ENCODE data around the gene AP4B1.

- TF ChIP-seq, protein P1, sequence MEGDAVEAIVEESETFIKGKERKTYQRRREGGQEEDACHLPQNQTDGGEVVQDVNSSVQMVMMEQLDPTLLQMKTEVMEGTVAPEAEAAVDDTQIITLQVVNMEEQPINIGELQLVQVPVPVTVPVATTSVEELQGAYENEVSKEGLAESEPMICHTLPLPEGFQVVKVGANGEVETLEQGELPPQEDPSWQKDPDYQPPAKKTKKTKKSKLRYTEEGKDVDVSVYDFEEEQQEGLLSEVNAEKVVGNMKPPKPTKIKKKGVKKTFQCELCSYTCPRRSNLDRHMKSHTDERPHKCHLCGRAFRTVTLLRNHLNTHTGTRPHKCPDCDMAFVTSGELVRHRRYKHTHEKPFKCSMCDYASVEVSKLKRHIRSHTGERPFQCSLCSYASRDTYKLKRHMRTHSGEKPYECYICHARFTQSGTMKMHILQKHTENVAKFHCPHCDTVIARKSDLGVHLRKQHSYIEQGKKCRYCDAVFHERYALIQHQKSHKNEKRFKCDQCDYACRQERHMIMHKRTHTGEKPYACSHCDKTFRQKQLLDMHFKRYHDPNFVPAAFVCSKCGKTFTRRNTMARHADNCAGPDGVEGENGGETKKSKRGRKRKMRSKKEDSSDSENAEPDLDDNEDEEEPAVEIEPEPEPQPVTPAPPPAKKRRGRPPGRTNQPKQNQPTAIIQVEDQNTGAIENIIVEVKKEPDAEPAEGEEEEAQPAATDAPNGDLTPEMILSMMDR (IDR thresholded peaks at IDR 0.05), result no peak
- no peak for TF ChIP-seq POLR2A (IDR thresholded peaks at IDR 0.05)
Observed at GRCh38 chr1:113928187-113928930, 23.8 kb upstream of the AP4B1 start.
